ENCODE measurements around the gene VARS1. TPM values are rescaled to one million over a fixed set of nuclear protein-coding genes. Genes with fewer than 3 reads are reported as not detected.
"Not testable (repeated sequence)": the region's sequence is repeated elsewhere in the genome, so short reads cannot be mapped to it uniquely, and the experiment has no call there.

The VARS1 gene
- total RNA-seq, 1 donor from 2014 or later: 161 TPM

- Mint-ChIP-seq H3K36me3 (ENCODE audit: low read depth) (peaks cover 29% of the 10 kb centered on the region), H3K27ac (peak overlapping the region; percentile 77), H3K4me1 (ENCODE audit: low read depth) (peaks cover 30% of the 10 kb centered on the region), H3K4me3 (peak overlapping the region; percentile 54), H3K9me3 (no peaks in the 10 kb centered on the region), H3K27me3 (ENCODE audit: insufficient read depth) (no peaks in the 10 kb centered on the region)
- intact Hi-C loops (cut with micrococcal nuclease): loop anchor here (1.0 to 2.0 kb wide), 3 partner anchors 9 to 30 kb away; partner anchors contain the start of genes HSPA1B and LSM2
- no peak for DNase-seq (ENCODE audit: low spot score)
Observed at GRCh38 chr6:31796993-31797385, 1.4 kb upstream of the VARS1 start.

DNA sequence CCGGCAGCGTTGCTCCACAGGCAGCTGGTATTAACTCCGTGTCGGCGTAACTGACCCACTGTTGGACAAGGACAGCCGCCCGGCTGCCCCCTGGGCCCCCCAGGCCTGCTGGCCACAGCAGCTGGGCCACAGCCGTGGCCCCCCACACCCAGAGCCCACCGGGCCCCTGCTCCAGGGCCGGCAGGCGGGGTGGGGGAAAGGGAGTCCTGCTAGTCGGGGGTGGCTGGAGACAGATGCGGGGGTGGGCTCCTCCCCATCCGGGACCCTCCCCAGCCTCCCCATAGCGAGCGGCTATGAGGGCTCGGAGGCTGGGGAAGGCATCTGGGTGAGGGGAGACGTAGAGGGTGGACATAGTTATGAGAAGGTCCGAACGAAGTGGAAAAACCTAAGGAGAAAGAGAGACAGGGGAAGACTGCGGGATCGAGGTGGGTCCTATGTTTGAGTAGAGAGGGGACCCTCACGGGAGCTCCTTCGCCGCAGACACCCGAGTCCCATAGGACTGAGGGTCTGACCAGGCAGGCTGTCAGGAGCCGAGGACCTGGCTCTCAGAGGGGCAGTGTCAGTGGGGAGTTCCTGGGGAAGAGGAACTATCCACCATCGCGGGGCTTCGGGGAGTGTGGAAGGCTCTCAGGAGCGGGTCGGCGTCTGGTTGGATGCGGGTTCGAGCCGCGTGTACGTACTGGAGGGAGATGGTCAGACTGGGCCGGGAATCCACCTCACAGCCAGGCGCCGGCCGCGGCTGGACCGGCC lies 511 bp downstream of the VARS1 start:
- Mint-ChIP-seq H3K4me1 (ENCODE audit: low read depth) (peaks cover 40% of the 10 kb centered on the region), H3K36me3 (ENCODE audit: low read depth) (peaks cover 31% of the 10 kb centered on the region), H3K27ac (peak overlapping the region; percentile 96), H3K9me3 (no peaks in the 10 kb centered on the region), H3K27me3 (ENCODE audit: insufficient read depth) (no peaks in the 10 kb centered on the region), H3K4me3 (peak overlapping the region; percentile 86)
- intact Hi-C loops (cut with micrococcal nuclease): loop anchor here (1.0 to 2.0 kb wide), 5 partner anchors 18 to 92 kb away; partner anchors contain the start of genes ABHD16A and VWA7
- no peak for DNase-seq (ENCODE audit: low spot score)

DNA sequence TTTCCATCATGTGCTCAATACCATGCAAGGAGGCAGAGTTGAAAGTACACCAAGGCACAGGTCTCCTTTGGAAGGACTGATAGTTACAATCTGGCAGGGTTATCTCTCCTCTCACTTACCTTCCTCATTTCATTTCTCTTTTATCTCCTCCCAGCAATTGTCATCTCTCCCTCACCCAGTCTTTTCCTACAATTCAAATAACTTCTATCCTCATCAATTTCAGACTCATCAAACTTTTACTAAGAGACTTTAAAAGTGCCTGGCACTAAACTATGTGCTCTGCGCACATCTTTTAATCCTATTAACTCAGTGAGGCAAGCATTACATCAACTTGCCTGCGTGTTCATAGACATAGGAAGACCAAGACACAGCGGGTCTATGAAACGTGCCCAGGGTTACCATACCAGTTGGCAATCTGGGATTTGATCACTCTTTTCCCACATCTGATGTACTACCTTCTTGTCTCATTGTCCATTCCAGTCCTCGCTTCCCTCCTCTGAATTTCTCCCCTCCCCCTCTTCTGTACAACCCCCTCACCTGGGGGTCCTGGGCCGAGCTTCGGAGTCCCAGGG lies 1.2 kb downstream of the VARS1 start:
- Mint-ChIP-seq H3K4me1 (ENCODE audit: low read depth) (peaks cover 40% of the 10 kb centered on the region), H3K36me3 (ENCODE audit: low read depth) (peaks cover 35% of the 10 kb centered on the region), H3K9me3 (no peaks in the 10 kb centered on the region), H3K4me3 (peak overlapping the region; percentile 86), H3K27ac (peak overlapping the region; percentile 78), H3K27me3 (ENCODE audit: insufficient read depth) (no peaks in the 10 kb centered on the region)
- no peak for DNase-seq (ENCODE audit: low spot score)
- intact Hi-C loops (cut with micrococcal nuclease): loop anchor here (2.0 kb wide), 1 partner anchor 40 kb away; no protein-coding TSS in a partner anchor

- not testable (repeated sequence) for H3K9me3 Mint-ChIP-seq; H3K27me3 Mint-ChIP-seq (ENCODE audit: insufficient read depth); DNase-seq (ENCODE audit: low spot score)
- intact Hi-C loops (cut with micrococcal nuclease): loop anchor here (2.0 kb wide), 1 partner anchor 41 kb away; no protein-coding TSS in a partner anchor
- Mint-ChIP-seq H3K4me1 (ENCODE audit: low read depth) (peaks cover 40% of the 10 kb centered on the region), H3K27ac (peak overlapping the region; percentile 24), H3K4me3 (peak overlapping the region; percentile 86), H3K36me3 (ENCODE audit: low read depth) (peaks cover 39% of the 10 kb centered on the region)
Observed at GRCh38 chr6:31793927-31794245, 1.7 kb downstream of the VARS1 start.

DNA sequence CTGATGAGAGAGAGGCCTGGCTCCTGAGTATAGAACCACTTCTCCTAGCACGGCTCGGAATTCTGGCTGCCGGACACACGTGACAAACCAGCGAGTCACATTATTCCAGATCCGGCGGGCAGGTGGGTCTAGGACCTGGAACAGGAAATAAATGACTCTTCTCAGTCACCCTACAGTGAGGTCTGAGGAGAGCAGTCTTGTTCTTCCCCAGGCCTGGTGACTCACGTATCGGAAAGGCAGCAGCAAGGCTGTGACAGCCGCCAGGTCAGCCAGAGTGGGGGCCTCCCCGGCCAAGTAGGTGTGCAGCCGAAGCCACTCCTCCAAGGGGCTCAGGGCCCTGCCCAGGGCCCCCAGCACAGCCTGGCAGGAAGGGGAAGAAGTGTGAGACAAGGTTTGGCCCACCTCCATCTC lies 2.8 kb downstream of the VARS1 start:
- Mint-ChIP-seq H3K27me3 (ENCODE audit: insufficient read depth) (no peaks in the 10 kb centered on the region), H3K9me3 (no peaks in the 10 kb centered on the region), H3K4me3 (peak overlapping the region; percentile 86), H3K36me3 (ENCODE audit: low read depth) (peaks cover 35% of the 10 kb centered on the region), H3K27ac (no peak overlapping the region), H3K4me1 (ENCODE audit: low read depth) (peaks cover 33% of the 10 kb centered on the region)
- intact Hi-C loops (cut with micrococcal nuclease): no loop called here
- DNase-seq (ENCODE audit: low spot score): no peak

DNA sequence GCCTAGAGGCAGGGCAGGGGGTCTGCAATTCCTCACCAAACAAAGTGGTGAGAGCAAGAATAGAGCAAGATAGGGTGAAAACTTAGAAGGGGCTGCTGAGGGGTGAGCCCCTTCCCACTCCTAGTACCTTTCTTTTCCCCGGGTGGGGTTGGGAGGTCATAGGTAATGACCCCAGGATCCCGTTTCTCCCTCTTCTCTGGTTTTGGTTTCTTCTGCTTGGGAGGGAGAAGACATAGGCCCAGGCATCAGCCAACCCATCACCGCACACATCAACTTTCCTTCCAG lies 3.5 kb downstream of the VARS1 start:
- no peak for DNase-seq (ENCODE audit: low spot score)
- intact Hi-C loops (cut with micrococcal nuclease): no loop called here
- Mint-ChIP-seq H3K4me3 (no peak overlapping the region), H3K36me3 (ENCODE audit: low read depth) (peaks cover 31% of the 10 kb centered on the region), H3K9me3 (no peaks in the 10 kb centered on the region), H3K27me3 (ENCODE audit: insufficient read depth) (no peaks in the 10 kb centered on the region), H3K4me1 (ENCODE audit: low read depth) (peaks cover 25% of the 10 kb centered on the region), H3K27ac (no peak overlapping the region)

DNA sequence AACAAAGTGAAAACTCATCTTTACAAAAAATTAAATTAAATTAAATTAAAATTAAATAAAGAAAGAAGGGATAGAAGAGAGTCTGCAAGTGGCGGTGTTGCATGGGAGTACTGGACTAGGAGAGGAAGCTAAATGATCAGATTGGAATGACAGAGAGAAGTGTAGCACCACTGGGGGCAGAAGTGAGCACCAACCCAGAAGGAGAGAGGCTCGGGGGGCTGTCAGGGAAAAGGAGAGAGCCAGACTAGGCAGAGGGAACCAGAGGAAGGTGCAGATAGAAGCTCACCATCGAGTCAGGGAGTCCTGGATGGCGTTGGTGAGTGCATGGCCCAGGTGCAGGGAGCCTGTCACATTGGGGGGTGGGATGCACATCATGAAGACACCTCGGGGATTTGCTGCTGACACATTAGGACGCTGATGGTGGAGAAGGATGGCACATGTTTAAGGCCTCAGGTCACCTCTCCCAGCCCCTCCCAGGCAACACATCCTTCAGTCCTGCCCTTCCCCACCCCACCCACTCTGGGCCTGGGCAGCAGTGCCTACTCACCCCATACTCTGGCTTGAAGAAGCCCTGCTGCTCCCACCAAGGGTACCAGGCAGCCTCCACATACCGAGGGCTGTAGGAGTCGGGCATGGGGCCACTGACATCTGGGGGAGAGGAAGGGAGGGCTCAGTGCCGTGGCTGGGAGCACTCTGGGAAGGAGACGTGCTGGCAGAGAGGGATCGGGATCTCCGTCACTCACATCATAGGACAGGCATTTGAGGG lies 4.0 kb downstream of the VARS1 start:
- H3K36me3 Mint-ChIP-seq (ENCODE audit: low read depth): peaks cover 29% of the 10 kb centered on the region
- intact Hi-C loops (cut with micrococcal nuclease): no loop called here
- peaks cover 22% of the 10 kb centered on the region for H3K4me1 Mint-ChIP-seq (ENCODE audit: low read depth)
- no peak for DNase-seq (ENCODE audit: low spot score)
- no peaks in the 10 kb centered on the region for H3K27me3 Mint-ChIP-seq (ENCODE audit: insufficient read depth)
- H3K4me3 Mint-ChIP-seq: no peak overlapping the region
- no peak overlapping the region for H3K27ac Mint-ChIP-seq
- H3K9me3 Mint-ChIP-seq: no peaks in the 10 kb centered on the region

DNA sequence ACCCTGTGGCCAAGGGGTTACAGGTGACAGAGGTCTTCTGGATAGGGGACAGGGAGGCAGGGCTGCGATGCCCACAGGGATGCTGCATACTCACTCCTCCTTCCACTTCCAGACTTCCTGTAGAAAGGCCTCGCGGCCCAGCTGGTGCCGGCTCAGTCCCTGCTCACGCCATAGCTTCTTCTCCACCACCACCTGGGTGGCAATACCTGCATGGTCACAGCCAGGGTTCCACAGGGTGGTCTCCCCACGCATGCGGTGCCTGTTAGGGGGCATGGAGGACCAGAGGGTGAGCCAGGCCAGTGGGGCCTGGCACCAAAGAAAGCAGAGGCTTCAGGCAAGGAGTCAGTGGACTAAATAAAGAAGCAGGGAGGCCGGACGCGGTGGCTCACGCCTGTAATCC lies 10.1 kb downstream of the VARS1 start:
- Mint-ChIP-seq H3K4me1 (ENCODE audit: low read depth) (peaks cover under 1% of the 10 kb centered on the region), H3K36me3 (ENCODE audit: low read depth) (peaks cover 34% of the 10 kb centered on the region), H3K27ac (no peak overlapping the region), H3K4me3 (no peak overlapping the region), H3K9me3 (no peaks in the 10 kb centered on the region), H3K27me3 (ENCODE audit: insufficient read depth) (no peaks in the 10 kb centered on the region)
- intact Hi-C loops (cut with micrococcal nuclease): no loop called here
- DNase-seq (ENCODE audit: low spot score): no peak

GRCh38 chr6:31784098-31784925 lies 11.2 kb downstream of the VARS1 start:
- peak overlapping the region; percentile 31 for H3K27ac Mint-ChIP-seq
- H3K27me3 Mint-ChIP-seq (ENCODE audit: insufficient read depth): no peaks in the 10 kb centered on the region
- no peak for DNase-seq (ENCODE audit: low spot score)
- peaks cover 29% of the 10 kb centered on the region for H3K36me3 Mint-ChIP-seq (ENCODE audit: low read depth)
- H3K4me1 Mint-ChIP-seq (ENCODE audit: low read depth): no peaks in the 10 kb centered on the region
- intact Hi-C loops (cut with micrococcal nuclease): no loop called here
- H3K4me3 Mint-ChIP-seq: no peak overlapping the region
- no peaks in the 10 kb centered on the region for H3K9me3 Mint-ChIP-seq

GRCh38 chr6:31782126-31782855 lies 13.3 kb downstream of the VARS1 start:
- H3K9me3 Mint-ChIP-seq: no peaks in the 10 kb centered on the region
- H3K4me3 Mint-ChIP-seq: no peak overlapping the region
- H3K27me3 Mint-ChIP-seq (ENCODE audit: insufficient read depth): no peaks in the 10 kb centered on the region
- no peak overlapping the region for H3K27ac Mint-ChIP-seq
- DNase-seq (ENCODE audit: low spot score): no peak
- peaks cover 4% of the 10 kb centered on the region for H3K4me1 Mint-ChIP-seq (ENCODE audit: low read depth)
- peaks cover 28% of the 10 kb centered on the region for H3K36me3 Mint-ChIP-seq (ENCODE audit: low read depth)
- intact Hi-C loops (cut with micrococcal nuclease): no loop called here

DNA sequence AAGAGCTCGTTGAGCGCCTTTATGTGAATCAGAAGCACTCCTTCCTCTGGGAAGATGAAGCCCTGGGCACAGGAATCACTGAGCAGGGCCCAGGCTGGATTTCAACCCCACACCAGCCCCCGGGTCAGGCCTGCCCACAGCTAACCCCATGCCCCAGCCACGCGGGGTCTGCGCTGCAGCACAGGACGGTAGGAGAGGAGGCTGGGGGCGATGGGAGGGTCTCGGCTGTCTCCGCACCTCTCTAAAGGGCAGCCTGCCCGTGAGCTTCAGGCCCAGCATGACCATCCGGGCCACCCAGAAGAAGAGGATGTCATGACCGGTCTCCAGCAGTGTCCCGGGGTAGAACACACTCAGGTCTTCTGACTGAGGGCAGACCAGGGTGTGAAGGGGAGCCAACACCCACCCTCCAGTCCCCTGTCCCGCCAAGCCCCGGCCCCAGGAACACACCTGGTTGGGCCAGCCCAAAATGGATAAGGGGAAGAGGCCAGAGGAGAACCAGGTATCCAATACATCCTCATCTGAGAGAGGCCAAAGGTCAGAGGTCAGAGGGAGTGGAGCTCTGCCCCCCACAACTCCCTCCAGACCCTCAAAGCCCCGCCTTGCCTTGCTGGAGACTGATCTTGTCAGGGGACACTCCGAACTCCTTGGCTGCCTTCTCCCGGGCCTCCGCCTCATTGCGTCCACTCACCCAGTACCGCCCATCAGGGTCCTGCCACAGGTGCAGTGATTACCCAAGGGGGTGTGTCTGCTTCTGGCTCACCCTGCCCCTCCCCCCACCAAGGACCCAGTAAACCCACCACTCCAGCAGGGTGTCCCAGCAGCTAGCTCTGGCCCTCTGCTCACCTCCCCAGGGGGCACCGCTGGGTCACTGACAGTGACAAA lies 14.1 kb downstream of the VARS1 start:
- intact Hi-C loops (cut with micrococcal nuclease): no loop called here
- no peak for DNase-seq (ENCODE audit: low spot score)
- H3K9me3 Mint-ChIP-seq: no peaks in the 10 kb centered on the region
- H3K27ac Mint-ChIP-seq: no peak overlapping the region
- no peak overlapping the region for H3K4me3 Mint-ChIP-seq
- peaks cover 12% of the 10 kb centered on the region for H3K4me1 Mint-ChIP-seq (ENCODE audit: low read depth)
- peaks cover 28% of the 10 kb centered on the region for H3K36me3 Mint-ChIP-seq (ENCODE audit: low read depth)
- no peaks in the 10 kb centered on the region for H3K27me3 Mint-ChIP-seq (ENCODE audit: insufficient read depth)

Data from activated T-helper 1 cell treated with anti-CD3 and anti-CD28 coated beads, Interleukin-12 subunit alpha, Interleukin-12 subunit beta, Interleukin-2, Interleukin-4 antibody, amounts not matched to agents 30 ng/mL and 10 ng/mL and 1 ng/mL, durations not matched to agents 14 hours and 24 hours and 36 hours (primary cell).